Right atrium auricular region (tissue), 2 donors: ENCODE data around the gene ANKRD33. TPM values are rescaled to one million over a fixed set of nuclear protein-coding genes. Genes with fewer than 3 reads are reported as not detected.

ENCODE experiments used
- DNase-seq: peaks from one replicate; pipeline ENCODE4 v3.0.0-alpha.2; 2019; ENCODE audit warnings: low spot score
- H3K27ac ChIP-seq, 2 donors: fragments of 200-600 bp; sonication (generic); 1 replicate in 1 of 2; 2 replicates in 1 of 2; pipeline ENCODE4 v1.5.1; 2016 to 2019
- H3K27me3 ChIP-seq, 2 donors: fragments of 200-600 bp; sonication (generic); one replicate each; pipeline versions ENCODE4 v1.5.1 to v1.6.0; 2017 to 2019
- H3K36me3 ChIP-seq: fragments of 200-600 bp; sonication (generic); one replicate; pipeline ENCODE4 v1.5.1; 2016
- H3K4me1 ChIP-seq, 2 donors: fragments of 200-600 bp; sonication (generic); one replicate each; pipeline versions ENCODE4 v1.5.1 to v1.6.0; 2017 to 2019
- H3K4me3 ChIP-seq, 2 donors: fragments of 200-600 bp; sonication (generic); 1 replicate in 1 of 2; 2 replicates in 1 of 2; pipeline ENCODE4 v1.5.1; 2017 to 2019; ENCODE audit warnings: mild to moderate bottlenecking in 1 of 2, moderate library complexity in 1 of 2
- H3K9me3 ChIP-seq, 2 donors: fragments of 200-600 bp; sonication (generic); one replicate each; pipeline ENCODE4 v1.5.1; 2019
- CTCF ChIP-seq, 2 donors: fragments of 200-600 bp; sonication (generic); IDR thresholded peaks; one replicate each; pipeline ENCODE4 v1.5.1; 2019; ENCODE audit warnings: antibody characterized with exemption in 2 of 2
- total RNA-seq, 2 donors: library from RNA; depleted of rRNA; stranded (reverse); fragments of >200 nt; gene quantifications; one replicate each; pipeline ENCODE4 v1.1.0, GENCODE V29; 2016

Gene ANKRD33
- total RNA-seq, 2 donors from 2014 or later = not detected

GRCh38 chr12:51874000-51874399, 13.9 kb upstream of the ANKRD33 start:
- Histone ChIP-seq H3K36me3 (no peaks in the 10 kb centered on the region), H3K4me3 (no peak overlapping the region), H3K9me3 (no peaks in the 10 kb centered on the region), H3K27me3 (peaks cover 2 to 5% of the 10 kb centered on the region in 2 donors), H3K27ac (no peak overlapping the region), H3K4me1 (peaks cover 0 to 12% of the 10 kb centered on the region in 2 donors)
- no peak for TF ChIP-seq CTCF (IDR thresholded peaks at IDR 0.05)
- no peak for DNase-seq

GRCh38 chr12:51874486-51874885, 13.4 kb upstream of the ANKRD33 start:
- no peaks in the 10 kb centered on the region for H3K9me3 ChIP-seq
- H3K27me3 ChIP-seq = no peaks in the 10 kb centered on the region
- DNase-seq = no peak
- peaks cover 0 to 8% of the 10 kb centered on the region in 2 donors for H3K4me1 ChIP-seq
- no peaks in the 10 kb centered on the region for H3K36me3 ChIP-seq
- no peak overlapping the region for H3K4me3 ChIP-seq
- TF ChIP-seq CTCF (IDR thresholded peaks at IDR 0.05) = no peak
- no peak overlapping the region for H3K27ac ChIP-seq

GRCh38 chr12:51879102-51879501, 8.8 kb upstream of the ANKRD33 start:
- Histone ChIP-seq H3K4me3 (no peak overlapping the region), H3K9me3 (peaks cover 0 to 4% of the 10 kb centered on the region in 2 donors), H3K4me1 (no peaks in the 10 kb centered on the region), H3K27ac (no peak overlapping the region), H3K36me3 (no peaks in the 10 kb centered on the region), H3K27me3 (no peaks in the 10 kb centered on the region)
- DNase-seq = no peak
- TF ChIP-seq CTCF (IDR thresholded peaks at IDR 0.05) = no peak

- no peak for DNase-seq
- no peak for TF ChIP-seq CTCF (IDR thresholded peaks at IDR 0.05)
- Histone ChIP-seq H3K27ac (no peak overlapping the region), H3K9me3 (peaks cover 0 to 4% of the 10 kb centered on the region in 2 donors), H3K27me3 (no peaks in the 10 kb centered on the region), H3K4me1 (peaks cover 0 to 11% of the 10 kb centered on the region in 2 donors), H3K36me3 (no peaks in the 10 kb centered on the region), H3K4me3 (no peak overlapping the region)
Measured at GRCh38 chr12:51883295-51883694, 4.6 kb upstream of the ANKRD33 start.

GRCh38 chr12:51883998-51884675, 3.8 kb upstream of the ANKRD33 start:
- Histone ChIP-seq H3K27me3 (no peaks in the 10 kb centered on the region), H3K9me3 (peaks cover 0 to 4% of the 10 kb centered on the region in 2 donors), H3K27ac (no peak overlapping the region), H3K4me1 (peaks cover 0 to 11% of the 10 kb centered on the region in 2 donors), H3K36me3 (no peaks in the 10 kb centered on the region), H3K4me3 (no peak overlapping the region)
- no peak for DNase-seq
- TF ChIP-seq CTCF (IDR thresholded peaks at IDR 0.05) = no peak
